ENCODE measurements around the gene ACSM2A. TPM values are rescaled to one million over a fixed set of nuclear protein-coding genes. Genes with fewer than 3 reads are reported as not detected.
"Not testable (repeated sequence)": the region's sequence is repeated elsewhere in the genome, so short reads cannot be mapped to it uniquely, and the experiment has no call there.

Gene ACSM2A
- total RNA-seq, 1 donor from 2014 or later, result 21.7 TPM

DNA sequence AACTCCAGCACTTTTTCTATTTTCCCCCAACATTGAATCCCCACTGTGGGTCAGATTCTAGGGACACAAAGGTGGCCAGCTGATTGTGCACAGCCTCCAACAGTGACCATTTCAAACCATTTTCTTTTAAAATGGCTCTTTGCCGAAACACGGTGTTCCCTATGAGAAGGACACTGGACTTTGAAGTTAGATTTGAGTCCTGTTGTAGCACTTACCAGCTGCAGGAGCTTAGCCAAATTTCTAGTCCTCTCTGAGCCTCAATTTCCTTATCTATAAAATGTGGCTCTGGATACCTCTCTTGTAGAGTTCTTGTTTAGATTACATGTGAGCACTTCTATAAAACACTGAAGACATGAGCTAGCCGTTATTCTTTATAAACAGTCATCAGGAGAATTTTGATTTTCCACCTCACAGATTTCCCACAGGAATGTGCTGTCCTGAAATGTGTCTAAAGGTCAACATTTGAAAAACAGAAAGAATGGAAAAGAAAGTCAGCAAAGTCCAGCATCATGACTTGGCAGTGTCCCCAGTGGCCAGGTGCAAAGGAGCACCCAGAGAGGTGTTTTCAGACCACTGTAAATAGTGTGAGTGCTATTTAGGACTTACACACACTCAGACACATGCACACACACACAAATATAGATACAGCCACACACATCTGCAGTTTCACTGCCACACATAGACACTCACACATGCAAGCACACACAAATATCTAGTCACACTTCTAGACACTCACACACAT is 4.5 kb upstream of the ACSM2A start:
- DNase-seq (ENCODE audit: low read depth), result not testable (repeated sequence)

DNA sequence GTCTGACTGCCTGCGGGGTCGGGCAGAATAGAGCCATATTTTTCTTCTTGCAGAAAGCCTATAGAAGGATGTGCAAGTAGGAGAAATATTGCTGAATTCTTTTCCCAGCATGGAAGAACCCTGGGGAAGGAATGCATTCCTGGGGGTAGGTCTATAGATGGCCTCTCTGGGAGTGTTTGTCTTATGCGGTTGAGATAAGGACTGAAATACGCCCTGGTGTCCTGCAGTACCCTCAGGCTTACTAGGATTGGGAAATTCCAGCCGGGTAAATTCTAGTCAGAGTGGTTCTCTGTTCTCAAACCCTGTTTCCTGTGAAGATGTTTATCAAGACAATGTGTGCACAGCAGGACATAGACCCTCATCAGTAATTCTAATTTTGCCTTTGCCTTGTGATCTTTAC is 2.3 kb downstream of the ACSM2A start:
- DNase-seq (ENCODE audit: low read depth), result not testable (repeated sequence)

DNA sequence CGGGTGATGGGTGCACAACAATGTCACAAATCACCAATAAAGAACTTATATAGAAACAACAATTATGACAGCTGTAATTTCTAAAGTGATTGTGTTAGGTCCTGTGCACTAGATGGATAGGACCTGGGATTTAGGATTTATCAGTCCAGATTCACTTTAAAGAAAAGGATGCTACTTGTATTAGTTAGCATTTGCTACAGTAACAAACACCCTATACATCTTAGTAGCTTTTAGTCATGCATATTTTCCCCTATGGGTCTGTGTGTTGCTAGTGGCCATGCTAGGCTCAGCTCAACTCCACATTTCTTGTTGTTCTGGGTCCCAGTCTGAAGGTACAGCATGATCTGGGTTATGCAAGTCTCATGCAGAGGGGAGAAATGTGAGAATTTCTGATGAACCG is 7.9 kb downstream of the ACSM2A start:
- DNase-seq (ENCODE audit: low read depth), result not testable (repeated sequence)

DNA sequence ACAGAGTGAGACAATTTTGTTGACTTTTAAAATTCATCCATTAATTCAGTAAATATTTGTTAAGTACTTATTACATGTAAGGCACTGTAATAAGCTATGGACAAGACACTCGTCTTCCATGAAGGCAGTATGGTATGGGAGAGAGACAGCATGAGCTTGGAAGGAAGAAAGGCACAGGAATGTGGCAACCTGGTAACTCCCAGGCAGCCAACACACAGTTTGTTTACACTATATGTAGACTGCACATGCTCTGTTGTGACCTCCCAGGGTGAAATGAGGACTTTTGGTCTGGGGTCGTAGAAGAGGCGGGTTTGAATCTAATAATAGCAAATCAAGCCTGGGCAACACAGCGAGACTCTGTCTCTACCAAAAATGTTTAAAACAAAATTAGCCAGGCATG is 9.0 kb downstream of the ACSM2A start:
- DNase-seq (ENCODE audit: low read depth), result not testable (repeated sequence)

DNA sequence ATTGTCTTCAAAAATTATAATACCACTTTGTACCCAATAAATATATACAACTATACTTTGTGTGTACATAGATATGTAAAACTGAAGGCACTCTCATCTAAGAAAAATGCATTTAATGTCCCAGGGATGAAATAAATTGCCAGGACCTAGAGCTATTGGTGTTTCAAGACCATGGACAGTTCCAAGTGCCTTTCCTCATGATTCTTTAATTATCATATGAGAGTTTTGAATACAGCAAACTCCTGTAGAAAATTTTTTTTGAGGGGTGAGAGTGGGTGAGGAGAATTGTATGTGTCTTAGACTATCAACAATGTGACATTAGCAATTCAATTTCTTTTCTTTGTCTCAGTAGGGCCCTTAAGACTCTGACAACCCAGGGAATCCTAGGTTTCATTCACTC is 17.6 kb downstream of the ACSM2A start:
- not testable (repeated sequence) for DNase-seq (ENCODE audit: low read depth)

DNA sequence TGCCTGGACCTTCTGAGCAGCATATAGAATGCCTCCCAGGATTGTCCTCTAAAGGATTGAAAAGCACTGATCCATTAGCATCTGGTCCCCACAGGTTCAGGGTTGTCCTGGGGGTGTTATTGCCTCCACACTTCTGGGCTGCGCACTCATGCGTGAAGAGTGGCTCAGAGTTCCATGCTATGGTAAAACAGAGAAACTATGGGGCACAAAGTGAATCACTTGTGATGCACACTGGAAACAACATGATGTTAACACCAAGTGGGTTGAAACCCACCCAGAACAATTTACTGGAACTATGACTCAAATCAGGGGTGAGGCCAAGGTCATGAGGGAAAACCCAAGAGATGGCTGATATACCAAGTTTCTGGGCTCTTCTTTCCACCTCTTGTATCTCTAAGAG is 18.6 kb downstream of the ACSM2A start:
- not testable (repeated sequence) for DNase-seq (ENCODE audit: low read depth)

DNA sequence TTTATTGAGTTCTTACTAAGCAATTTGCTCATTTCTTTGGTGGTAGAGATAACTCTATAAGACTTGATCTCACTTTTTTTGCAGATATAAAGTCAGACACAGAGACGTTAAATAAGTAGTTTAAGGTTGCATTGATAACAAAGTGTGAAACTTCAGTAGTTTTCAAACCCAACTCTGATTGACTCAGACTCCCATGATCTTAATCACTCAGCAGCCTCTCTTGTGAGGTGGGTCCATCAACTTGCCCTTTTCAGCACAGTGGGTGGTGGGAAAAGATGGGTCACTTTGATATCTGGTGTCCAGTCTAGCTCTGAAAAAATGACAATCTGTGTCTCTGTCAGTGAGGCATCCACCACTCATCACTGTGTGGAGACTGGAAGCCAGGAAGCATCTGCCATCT is 19.4 kb downstream of the ACSM2A start:
- not testable (repeated sequence) for DNase-seq (ENCODE audit: low read depth)

DNA sequence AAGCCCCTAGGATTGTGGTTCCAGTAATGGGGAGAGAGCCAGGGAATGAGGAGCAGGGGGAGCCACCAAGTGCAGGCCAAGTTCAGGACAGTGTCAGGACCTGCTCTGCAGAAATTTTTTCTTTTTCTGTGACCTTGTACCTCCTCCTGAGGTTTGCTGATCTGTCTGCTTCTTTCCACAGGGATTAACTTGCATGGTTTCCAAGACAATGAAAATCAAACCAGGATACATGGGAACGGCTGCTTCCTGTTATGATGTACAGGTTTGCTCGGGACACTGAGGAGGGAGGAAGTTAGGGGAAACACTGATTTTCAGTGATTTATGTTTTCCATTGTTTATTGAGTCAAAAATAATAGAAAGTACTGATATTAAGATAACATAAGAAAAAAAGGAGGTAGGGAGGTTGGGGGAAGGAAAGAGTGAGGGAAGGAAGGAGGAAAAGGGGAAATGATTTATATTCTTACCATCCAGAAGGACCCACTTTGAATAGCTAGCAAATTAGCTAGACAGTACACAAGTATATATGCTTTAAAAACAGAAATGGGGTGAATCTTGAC is 25.9 kb downstream of the ACSM2A start:
- DNase-seq (ENCODE audit: low read depth), result not testable (repeated sequence)

DNA sequence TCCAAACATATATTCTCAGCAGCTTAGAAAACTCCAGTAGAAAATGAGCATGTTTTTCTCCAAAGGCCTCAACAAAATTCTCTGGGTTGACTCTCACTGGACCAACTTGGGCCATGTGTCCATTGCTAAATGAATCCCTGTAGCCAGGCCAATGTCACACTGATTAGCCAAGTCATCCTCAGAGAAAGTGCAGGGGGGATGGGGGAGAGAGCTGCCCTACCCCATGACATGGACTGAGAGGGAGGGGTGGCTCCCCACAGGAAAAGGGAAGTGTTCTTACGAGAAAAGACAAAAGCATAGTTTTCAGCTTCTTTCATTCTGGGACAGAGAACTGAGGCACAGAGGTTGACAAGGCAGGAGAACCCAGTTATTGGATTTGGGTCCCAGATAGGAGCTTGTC is 32.7 kb downstream of the ACSM2A start:
- DNase-seq (ENCODE audit: low read depth), result not testable (repeated sequence)

DNA sequence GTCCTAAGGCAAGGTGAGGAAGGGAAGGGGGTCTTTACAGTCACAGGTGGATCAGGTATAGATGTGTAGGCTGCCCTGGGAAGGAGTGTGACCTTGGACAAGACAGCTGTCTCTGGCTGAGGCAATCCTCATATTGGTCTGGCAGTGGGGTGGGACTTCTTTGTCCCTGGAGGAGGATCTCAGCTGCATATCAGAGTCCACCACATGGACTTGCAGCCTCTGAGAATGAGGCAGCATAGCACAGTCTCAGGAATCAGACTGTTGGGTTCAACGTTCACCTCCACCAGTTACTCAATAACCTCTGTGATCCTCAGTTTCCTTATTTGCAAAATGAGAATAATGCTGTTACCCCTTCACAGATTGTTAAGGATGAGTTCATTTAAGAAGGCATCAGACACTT is 33.4 kb downstream of the ACSM2A start:
- no peak for DNase-seq (ENCODE audit: low read depth)

DNA sequence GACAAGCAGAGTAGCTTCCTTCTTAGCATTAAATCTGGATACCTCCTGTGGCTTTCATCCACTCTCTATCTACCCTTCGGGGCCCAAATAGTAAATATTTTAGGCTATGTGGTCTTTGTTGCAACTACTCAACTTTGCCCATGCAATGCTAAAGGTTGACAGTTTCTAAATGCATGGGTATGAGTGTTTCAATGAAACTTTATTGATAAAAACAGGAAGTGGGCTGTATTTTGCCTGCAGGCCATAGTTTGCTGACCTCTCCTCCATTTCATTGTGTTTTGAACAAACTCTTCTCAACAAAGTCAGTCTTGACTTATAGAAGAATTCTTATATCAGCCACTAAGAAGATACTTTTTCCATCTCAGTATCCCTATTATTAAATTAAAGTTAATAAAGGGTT is 34.1 kb downstream of the ACSM2A start:
- no peak for DNase-seq (ENCODE audit: low read depth)

DNA sequence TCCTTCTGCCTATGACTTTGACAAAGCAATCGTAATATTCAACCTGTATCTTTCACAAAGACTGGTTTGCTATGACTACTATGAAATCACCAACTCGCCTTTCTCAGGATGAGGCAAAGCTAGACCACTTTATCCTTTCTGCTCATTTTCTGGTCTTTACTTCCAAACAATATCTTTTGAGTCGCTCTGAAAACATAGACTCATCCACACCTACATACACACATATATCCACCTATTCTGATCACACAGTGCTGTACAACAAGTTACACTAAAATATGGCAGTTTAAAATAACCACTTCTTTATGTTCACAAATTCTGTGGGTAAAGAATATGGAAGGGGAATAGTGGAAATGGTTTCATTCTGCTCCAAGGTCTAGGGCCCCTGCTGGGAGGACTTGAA is 39.7 kb downstream of the ACSM2A start:
- DNase-seq (ENCODE audit: low read depth), result not testable (repeated sequence)

DNA sequence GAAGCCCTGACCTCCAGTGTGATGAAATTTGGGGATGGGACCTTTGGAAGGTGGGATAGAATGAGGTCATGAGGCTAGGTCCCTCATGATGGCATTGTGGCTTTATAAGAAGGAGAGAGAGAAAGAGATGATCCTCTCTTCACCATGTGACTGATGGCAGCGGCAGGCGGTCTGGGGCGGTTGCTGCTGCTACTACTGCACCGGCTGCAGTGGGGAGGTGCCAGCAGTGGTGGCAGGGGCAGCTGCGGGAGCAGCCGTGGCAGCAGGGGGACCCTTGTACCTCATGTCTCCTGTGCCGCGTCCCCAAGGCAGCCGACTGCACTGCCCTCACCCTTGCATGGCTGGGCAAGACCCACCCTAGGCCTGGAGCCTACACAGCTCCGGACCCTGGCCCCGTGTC is 40.1 kb downstream of the ACSM2A start:
- not testable (repeated sequence) for DNase-seq (ENCODE audit: low read depth)

DNA sequence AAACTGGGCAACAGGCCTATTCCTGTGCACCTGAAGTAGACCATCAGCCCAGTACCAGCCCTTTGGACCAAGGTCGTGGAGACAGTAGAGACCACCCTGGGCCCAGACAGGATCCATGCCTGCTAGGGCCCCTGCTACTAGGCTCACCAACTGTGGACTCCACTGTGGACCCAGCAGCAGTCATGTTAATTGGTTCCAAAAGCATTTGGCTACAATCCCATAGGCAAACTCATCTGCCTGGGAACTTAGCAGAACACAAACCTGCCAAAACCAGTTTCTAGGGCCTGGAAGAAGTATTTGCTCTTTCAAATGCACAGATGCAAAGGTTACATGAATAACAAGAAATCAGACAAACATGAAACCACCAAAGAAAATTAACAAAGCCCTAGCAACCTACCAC is 53.1 kb downstream of the ACSM2A start:
- no peak for DNase-seq (ENCODE audit: low read depth)

DNA sequence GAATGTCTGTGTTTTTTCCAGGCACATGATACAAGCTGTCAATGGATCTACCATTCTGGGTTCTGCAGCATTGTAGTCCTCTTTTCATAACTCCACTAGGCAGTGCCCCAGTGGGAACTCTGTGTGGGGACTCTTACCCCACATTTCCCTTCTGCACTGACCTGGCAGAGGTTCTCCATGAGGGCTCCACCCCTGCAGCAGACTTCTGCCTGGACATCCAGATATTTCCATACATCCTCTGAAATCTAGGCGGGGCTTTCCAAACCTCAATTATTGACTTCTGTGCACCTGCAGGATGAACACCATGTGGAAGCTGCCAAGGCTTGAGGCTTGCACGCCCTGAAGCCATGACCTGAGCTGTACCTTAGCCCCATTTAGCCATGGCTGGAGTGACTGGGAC is 56.0 kb downstream of the ACSM2A start:
- DNase-seq (ENCODE audit: low read depth), result no peak

DNA sequence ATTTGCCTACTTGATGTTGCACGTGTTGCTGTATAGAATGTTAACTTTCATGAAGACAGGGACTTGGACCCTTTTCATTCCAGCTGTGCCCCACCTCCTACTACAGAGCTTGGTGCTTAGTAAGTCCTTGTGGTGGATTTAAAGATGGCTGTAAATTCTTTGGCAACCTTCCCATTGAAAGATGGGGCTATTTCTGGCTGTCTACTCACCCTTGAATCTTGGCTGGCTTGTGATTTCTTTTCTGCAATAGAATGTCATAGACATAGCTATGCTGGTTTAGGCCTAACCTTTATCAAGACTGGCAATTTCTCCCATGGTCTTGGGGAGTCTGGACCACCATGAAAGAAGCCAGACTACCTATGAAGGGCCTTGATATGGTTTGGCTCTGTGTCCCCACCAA is 59.0 kb downstream of the ACSM2A start:
- DNase-seq (ENCODE audit: low read depth), result peak; percentile 43

DNA sequence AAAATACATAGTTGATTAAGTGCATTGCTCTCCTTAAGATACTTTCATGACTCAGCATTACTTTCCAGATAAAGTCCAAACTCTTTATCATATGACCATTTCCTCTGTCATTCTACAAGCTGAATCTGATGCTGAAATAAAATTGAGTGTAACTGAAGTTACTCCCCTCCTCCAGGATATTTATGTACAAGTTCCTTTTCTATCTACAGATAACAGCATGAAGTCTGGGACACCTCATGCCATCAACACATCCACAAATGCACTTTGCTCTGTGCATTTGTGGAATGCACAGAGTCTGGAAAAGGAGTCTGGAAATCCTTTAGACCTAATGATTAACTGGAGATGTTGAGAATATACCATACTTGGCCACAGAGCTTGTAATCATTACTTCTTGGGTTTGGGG is 64.4 kb downstream of the ACSM2A start:
- peak; percentile 3 for DNase-seq (ENCODE audit: low read depth)

DNA sequence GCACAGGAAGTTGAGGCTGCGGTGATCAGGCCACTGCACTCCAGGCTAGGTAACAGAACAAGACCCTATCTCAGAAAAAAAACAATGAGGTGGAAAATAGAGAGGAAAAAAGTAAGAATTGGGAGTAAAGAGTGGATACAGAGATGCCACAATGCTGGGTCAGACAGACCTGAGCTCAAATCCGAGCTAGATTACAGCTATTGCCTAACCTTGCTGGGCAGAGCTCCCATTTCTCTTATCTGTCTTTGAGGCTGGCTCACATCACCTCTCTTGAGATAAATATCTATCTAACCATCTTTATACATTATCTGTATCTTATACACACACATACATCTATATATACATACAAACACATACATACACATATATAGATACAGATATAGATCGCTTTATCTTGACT is 65.8 kb downstream of the ACSM2A start:
- no peak for DNase-seq (ENCODE audit: low read depth)

DNA sequence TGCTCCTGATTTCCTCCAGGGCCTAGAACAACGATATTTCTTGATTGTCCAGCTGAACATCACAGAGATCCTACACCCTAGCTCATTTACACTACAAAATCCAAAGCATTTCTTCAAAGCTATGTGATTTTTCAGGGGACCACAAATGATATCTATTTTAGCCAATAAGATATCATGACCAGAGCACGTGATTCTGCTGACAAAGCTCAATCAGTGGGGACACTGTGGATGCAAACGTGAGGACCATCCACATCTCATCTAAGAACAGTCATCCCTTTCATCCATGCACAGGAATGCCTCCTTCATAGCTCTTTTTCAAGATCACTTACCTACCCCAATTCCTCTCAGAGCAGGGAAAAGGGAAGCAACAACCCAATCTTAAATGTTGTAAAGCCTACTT is 67.9 kb downstream of the ACSM2A start:
- no peak for DNase-seq (ENCODE audit: low read depth)

DNA sequence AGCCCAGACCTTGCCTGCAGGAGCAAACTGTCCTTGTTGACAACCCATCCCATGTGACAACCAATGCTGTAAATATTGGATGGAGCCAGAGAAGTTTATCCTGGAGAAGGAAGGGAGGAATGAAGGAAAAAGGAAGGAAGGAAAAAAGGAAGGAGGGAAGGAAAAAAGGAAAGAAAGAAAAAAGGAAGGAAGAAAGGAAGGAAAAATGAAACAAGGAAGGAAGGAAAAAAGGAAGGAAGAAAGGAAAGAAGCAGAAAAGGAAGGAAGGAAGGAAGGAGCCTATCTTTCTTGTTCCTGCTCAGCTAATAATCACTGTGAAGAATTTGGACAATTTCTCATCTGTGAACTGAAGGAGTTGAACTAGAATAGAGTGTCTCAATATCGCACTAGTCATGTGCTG is 68.8 kb downstream of the ACSM2A start:
- no peak for DNase-seq (ENCODE audit: low read depth)

DNA sequence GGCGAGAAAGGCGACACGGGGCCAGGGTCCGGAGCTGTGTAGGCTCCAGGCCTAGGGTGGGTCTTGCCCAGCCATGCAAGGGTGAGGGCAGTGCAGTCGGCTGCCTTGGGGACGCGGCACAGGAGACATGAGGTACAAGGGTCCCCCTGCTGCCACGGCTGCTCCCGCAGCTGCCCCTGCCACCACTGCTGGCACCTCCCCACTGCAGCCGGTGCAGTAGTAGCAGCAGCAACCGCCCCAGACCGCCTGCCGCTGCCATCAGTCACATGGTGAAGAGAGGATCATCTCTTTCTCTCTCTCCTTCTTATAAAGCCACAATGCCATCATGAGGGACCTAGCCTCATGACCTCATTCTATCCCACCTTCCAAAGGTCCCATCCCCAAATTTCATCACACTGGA is 80.5 kb downstream of the ACSM2A start:
- DNase-seq (ENCODE audit: low read depth), result not testable (repeated sequence)

DNA sequence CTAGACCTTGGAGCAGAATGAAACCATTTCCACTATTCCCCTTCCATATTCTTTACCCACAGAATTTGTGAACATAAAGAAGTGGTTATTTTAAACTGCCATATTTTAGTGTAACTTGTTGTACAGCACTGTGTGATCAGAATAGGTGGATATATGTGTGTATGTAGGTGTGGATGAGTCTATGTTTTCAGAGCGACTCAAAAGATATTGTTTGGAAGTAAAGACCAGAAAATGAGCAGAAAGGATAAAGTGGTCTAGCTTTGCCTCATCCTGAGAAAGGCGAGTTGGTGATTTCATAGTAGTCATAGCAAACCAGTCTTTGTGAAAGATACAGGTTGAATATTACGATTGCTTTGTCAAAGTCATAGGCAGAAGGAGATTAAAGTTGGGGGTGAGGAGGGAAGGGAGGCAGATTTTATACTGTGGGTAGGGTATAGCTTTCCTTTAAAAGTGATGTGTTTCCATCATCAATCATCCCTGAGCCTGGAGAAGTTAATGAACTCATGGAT is 81.0 kb downstream of the ACSM2A start:
- DNase-seq (ENCODE audit: low read depth), result not testable (repeated sequence)

DNA sequence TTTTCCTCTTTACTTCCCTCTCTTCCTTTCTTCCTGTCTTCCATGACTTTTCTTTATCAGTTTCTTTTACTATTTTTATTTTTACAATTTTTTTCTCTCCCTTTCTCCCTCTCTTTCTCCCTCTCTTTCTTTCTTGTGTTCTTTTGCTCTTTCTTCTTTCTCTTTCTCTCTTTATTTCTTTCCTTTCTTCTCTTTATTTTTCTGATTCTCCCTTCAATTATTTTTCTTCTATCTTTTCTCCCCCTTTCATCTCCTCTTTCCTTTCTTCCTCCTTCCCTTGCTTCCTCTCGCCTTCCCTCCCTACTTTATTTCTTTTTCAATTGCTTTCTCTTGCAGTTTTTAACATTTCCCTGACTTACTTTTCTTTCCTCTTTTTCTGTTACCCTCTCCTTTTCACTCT is 85.3 kb downstream of the ACSM2A start:
- not testable (repeated sequence) for DNase-seq (ENCODE audit: low read depth)
